Liver (tissue), 9 donors: ENCODE results near the gene CRLF3. TPM values are rescaled to one million over a fixed set of nuclear protein-coding genes. Genes with fewer than 3 reads are reported as not detected.

Experiments
- DNase-seq: peaks from one replicate; pipeline ENCODE4 v3.0.0-alpha.2; 2017; ENCODE audit warnings: low spot score
- H3K27ac ChIP-seq, 2 donors: one replicate each; pipeline ENCODE4 v1.7.0; 2013; ENCODE audit warnings: inconsistent platforms in 2 of 2, low read length in 2 of 2, control low read depth in 1 of 2, low read depth in 1 of 2, mild to moderate bottlenecking in 1 of 2
- H3K27me3 ChIP-seq, 4 donors: one replicate each; pipeline versions ENCODE4 v1.6.1 to v1.7.0; 2013; ENCODE audit warnings: low read length in 3 of 4, inconsistent platforms in 1 of 4, mild to moderate bottlenecking in 1 of 4, moderate library complexity in 1 of 4; ENCODE audit not compliant: control insufficient read depth in 4 of 4, insufficient read depth in 4 of 4
- H3K36me3 ChIP-seq, 4 donors: one replicate each; pipeline versions ENCODE4 v1.6.1 to v1.7.0; 2013; ENCODE audit warnings: low read length in 3 of 4, mild to moderate bottlenecking in 3 of 4, low read depth in 1 of 4, moderate library complexity in 1 of 4; ENCODE audit not compliant: control insufficient read depth in 4 of 4, insufficient read depth in 3 of 4
- H3K4me1 ChIP-seq, 4 donors: one replicate each; pipeline versions ENCODE4 v1.6.1 to v1.7.0; 2013; ENCODE audit warnings: low read length in 3 of 4, mild to moderate bottlenecking in 3 of 4, moderate library complexity in 1 of 4; ENCODE audit not compliant: control insufficient read depth in 4 of 4, insufficient read depth in 4 of 4
- H3K4me3 ChIP-seq, 3 donors: one replicate each; pipeline versions ENCODE4 v1.6.1 to v1.7.0; 2013; ENCODE audit warnings: low read length in 3 of 3, control low read depth in 1 of 3, low read depth in 1 of 3, mild to moderate bottlenecking in 1 of 3
- H3K9ac ChIP-seq, 2 donors: one replicate each; pipeline ENCODE4 v1.7.0; 2013; ENCODE audit warnings: low read length in 2 of 2, mild to moderate bottlenecking in 2 of 2, moderate library complexity in 2 of 2, control low read depth in 1 of 2, low read depth in 1 of 2
- H3K9me3 ChIP-seq, 4 donors: one replicate each; pipeline versions ENCODE4 v1.6.1 to v1.7.0; 2013; ENCODE audit warnings: low read length in 3 of 4; ENCODE audit not compliant: control insufficient read depth in 4 of 4
- ATF3 ChIP-seq: IDR thresholded peaks from 2 replicates; pipeline ENCODE4 v1.6.1; 2016; ENCODE audit warnings: antibody characterized with exemption
- CTCF ChIP-seq: fragments of 150-350 bp; IDR thresholded peaks from 2 replicates; pipeline ENCODE4 v1.5.1; 2017; ENCODE audit warnings: improper control_type of control experiment, low read depth, low read length; ENCODE audit not compliant: missing input control
- EGR1 ChIP-seq, 2 donors: IDR thresholded peaks; 2 replicates each; pipeline ENCODE4 v1.6.1; 2016 to 2018; ENCODE audit warnings: antibody characterized with exemption in 2 of 2, low read depth in 2 of 2
- FOXA1 ChIP-seq: IDR thresholded peaks from 2 replicates; pipeline ENCODE4 v1.6.1; 2016; ENCODE audit warnings: antibody characterized with exemption
- FOXA2 ChIP-seq: IDR thresholded peaks from 2 replicates; pipeline ENCODE4 v1.6.1; 2016; ENCODE audit warnings: antibody characterized with exemption
- GABPA ChIP-seq, 2 donors: IDR thresholded peaks in 1 of 2; conservative IDR thresholded peaks in 1 of 2; 2 replicates each; pipeline ENCODE4 v1.6.1; 2016; ENCODE audit warnings: antibody characterized with exemption in 2 of 2, mild to moderate bottlenecking in 1 of 2, moderate library complexity in 1 of 2
- HNF4A ChIP-seq, 2 donors: conservative IDR thresholded peaks; 2 replicates each; pipeline ENCODE4 v1.6.1; 2016; ENCODE audit warnings: antibody characterized with exemption in 2 of 2, mild to moderate bottlenecking in 2 of 2
- HNF4G ChIP-seq: IDR thresholded peaks from 2 replicates; pipeline ENCODE4 v1.6.1; 2016; ENCODE audit warnings: antibody characterized with exemption
- NR2F2 ChIP-seq: IDR thresholded peaks from 2 replicates; pipeline ENCODE4 v1.6.1; 2016; ENCODE audit warnings: antibody characterized with exemption
- RXRA ChIP-seq, 2 donors: IDR thresholded peaks; 2 replicates each; pipeline ENCODE4 v1.6.1; 2017 to 2018; ENCODE audit warnings: antibody characterized with exemption in 2 of 2, mild to moderate bottlenecking in 1 of 2
- SP1 ChIP-seq: IDR thresholded peaks from 2 replicates; pipeline ENCODE4 v1.6.1; 2018; ENCODE audit warnings: antibody characterized with exemption, mild to moderate bottlenecking
- TAF1 ChIP-seq: conservative IDR thresholded peaks from 2 replicates; pipeline ENCODE4 v1.6.1; 2016; ENCODE audit warnings: antibody characterized with exemption, mild to moderate bottlenecking
- YY1 ChIP-seq: IDR thresholded peaks from 2 replicates; pipeline ENCODE4 v1.6.1; 2016; ENCODE audit warnings: antibody characterized with exemption, mild to moderate bottlenecking
- ZBTB33 ChIP-seq: IDR thresholded peaks from 2 replicates; pipeline ENCODE4 v1.6.1; 2016; ENCODE audit warnings: antibody characterized with exemption
- WGBS: extraction: QIAGEN DNeasy Blood & Tissue Kit; methylation state at CpG from one replicate; pipeline ENCODE4 v1.1.7; 2013; 5-methylcytosine and 5-hydroxymethylcytosine counted together
- polyA plus RNA-seq, 2 donors: library from polyadenylated mRNA; stranded (reverse) in 1 of 2; unstranded in 1 of 2; fragments of 200-250 nt in 1 of 2; fragments of >200 nt in 1 of 2; fragmentation: Nextera tagmentation in 1 of 2; extraction: Ambion mirVana in 1 of 2; gene quantifications; one replicate each; pipeline versions ENCODE4 v1.2.1 to v1.2.3, GENCODE V29; 2013 to 2015
- total RNA-seq, 2 donors: library from RNA; depleted of rRNA; stranded (reverse); fragments of >200 nt; gene quantifications; one replicate each; pipeline ENCODE4 v1.2.3, GENCODE V29; 2014
- TF ChIP-seq, protein P1 (sequence below): IDR thresholded peaks from 2 replicates; pipeline ENCODE4 v1.6.1; 2016; ENCODE audit warnings: antibody characterized with exemption
- TF ChIP-seq, protein P2 (sequence below): IDR thresholded peaks from 2 replicates; pipeline ENCODE4 v1.6.1; 2016; ENCODE audit warnings: antibody characterized with exemption, mild to moderate bottlenecking
- donor health status: healthy.
- donor health status: healthy.
- donor health status: healthy.
- donor health status: healthy.
- donor health status: healthy.

The CRLF3 gene
- total and polyA plus RNA-seq, 4 donors = 2.4 to 26.5 (median 4.6) TPM

DNA sequence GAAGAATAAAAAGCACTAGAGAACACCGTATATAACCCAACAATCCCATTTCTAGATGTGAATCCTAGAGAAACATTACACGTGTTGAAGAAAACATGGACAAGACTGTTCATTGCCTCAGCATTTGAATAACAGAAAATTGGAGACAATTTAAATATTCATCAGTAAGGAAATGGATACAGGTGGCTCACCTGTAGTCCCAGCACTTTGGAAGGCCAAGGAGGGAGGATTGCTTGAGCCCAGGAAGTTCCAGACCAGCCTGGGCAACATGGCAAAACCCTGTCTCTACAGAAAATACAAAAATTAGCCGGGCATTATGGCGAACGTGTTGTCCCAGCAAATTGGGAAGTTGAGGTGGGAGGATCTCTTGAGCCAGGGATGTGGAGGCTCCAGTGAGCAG lies 4.5 kb upstream of the CRLF3 start:
- no peak overlapping the region for H3K4me3 ChIP-seq
- TF ChIP-seq YY1 = no peak
- no peak for TF ChIP-seq SP1
- TF ChIP-seq FOXA2 = no peak
- no peak for TF ChIP-seq HNF4A (conservative IDR thresholded peaks at IDR 0.05)
- TF ChIP-seq ATF3 = no peak
- H3K27ac ChIP-seq = no peak overlapping the region
- H3K36me3 ChIP-seq = no peaks in the 10 kb centered on the region
- no peak for DNase-seq
- no peaks in the 10 kb centered on the region for H3K27me3 ChIP-seq
- H3K9me3 ChIP-seq = no peaks in the 10 kb centered on the region
- H3K9ac ChIP-seq = no peak overlapping the region
- 82% methylated on average over 5 of the region's 5 CpGs for WGBS
- peaks cover 5 to 19% (median 12%) of the 10 kb centered on the region in 4 donors for H3K4me1 ChIP-seq

DNA sequence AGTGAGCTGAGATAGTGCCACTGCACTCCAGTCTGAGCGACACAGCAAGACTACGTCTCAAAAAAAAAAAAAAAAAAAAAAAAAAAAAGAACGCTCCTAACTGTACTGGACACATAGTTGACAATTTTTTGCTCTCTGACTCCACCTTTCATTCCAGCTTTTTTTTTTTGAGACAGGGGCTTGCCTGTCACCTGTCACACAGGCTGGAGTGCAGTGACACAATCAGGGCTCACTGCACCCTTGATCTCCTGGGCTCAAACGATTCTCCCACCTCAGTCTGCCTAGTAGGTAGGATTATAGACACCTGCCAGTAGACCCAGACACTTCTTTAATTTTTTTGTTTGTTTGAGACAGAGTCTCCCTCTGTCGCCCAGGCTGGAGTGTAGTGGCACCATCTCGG lies 2.6 kb upstream of the CRLF3 start:
- 85% methylated on average over 6 of the region's 6 CpGs for WGBS
- DNase-seq = no peak
- TF ChIP-seq YY1 (no peak), HNF4A (conservative IDR thresholded peaks at IDR 0.05) (no peak), CTCF (no peak), ZBTB33 (no peak), FOXA2 (no peak), TAF1 (no peak), EGR1 (IDR thresholded peaks at IDR 0.05; ENCODE audit: low read depth in 2 of 2) (no peak), HNF4G (no peak), RXRA (IDR thresholded peaks at IDR 0.05) (no peak), FOXA1 (no peak), NR2F2 (no peak), GABPA (IDR thresholded peaks at IDR 0.05 in 1 of 2, conservative IDR thresholded peaks at IDR 0.05 in 1 of 2) (no peak)
- TF ChIP-seq, protein P1, sequence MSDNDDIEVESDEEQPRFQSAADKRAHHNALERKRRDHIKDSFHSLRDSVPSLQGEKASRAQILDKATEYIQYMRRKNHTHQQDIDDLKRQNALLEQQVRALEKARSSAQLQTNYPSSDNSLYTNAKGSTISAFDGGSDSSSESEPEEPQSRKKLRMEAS = no peak
- TF ChIP-seq, protein P2, sequence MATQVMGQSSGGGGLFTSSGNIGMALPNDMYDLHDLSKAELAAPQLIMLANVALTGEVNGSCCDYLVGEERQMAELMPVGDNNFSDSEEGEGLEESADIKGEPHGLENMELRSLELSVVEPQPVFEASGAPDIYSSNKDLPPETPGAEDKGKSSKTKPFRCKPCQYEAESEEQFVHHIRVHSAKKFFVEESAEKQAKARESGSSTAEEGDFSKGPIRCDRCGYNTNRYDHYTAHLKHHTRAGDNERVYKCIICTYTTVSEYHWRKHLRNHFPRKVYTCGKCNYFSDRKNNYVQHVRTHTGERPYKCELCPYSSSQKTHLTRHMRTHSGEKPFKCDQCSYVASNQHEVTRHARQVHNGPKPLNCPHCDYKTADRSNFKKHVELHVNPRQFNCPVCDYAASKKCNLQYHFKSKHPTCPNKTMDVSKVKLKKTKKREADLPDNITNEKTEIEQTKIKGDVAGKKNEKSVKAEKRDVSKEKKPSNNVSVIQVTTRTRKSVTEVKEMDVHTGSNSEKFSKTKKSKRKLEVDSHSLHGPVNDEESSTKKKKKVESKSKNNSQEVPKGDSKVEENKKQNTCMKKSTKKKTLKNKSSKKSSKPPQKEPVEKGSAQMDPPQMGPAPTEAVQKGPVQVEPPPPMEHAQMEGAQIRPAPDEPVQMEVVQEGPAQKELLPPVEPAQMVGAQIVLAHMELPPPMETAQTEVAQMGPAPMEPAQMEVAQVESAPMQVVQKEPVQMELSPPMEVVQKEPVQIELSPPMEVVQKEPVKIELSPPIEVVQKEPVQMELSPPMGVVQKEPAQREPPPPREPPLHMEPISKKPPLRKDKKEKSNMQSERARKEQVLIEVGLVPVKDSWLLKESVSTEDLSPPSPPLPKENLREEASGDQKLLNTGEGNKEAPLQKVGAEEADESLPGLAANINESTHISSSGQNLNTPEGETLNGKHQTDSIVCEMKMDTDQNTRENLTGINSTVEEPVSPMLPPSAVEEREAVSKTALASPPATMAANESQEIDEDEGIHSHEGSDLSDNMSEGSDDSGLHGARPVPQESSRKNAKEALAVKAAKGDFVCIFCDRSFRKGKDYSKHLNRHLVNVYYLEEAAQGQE = no peak
- Histone ChIP-seq H3K4me3 (no peak overlapping the region), H3K27ac (no peak overlapping the region), H3K27me3 (no peaks in the 10 kb centered on the region), H3K9me3 (no peaks in the 10 kb centered on the region), H3K4me1 (peaks cover 6 to 19% (median 8%) of the 10 kb centered on the region in 4 donors), H3K36me3 (no peaks in the 10 kb centered on the region), H3K9ac (no peak overlapping the region)
